ENCODE results near the gene COL28A1. TPM values are rescaled to one million over a fixed set of nuclear protein-coding genes. Genes with fewer than 3 reads are reported as not detected.

COL28A1 gene
- not detected for total RNA-seq

- H3K9me3 Mint-ChIP-seq = no peaks in the 10 kb centered on the region
- intact Hi-C loops (cut with micrococcal nuclease) = loop anchor here (10.0 kb wide), 1 partner anchor 111 kb away; no protein-coding TSS in a partner anchor
- ATAC-seq = no peak
- peaks cover 6% of the 10 kb centered on the region for H3K27me3 Mint-ChIP-seq
- H3K4me3 Mint-ChIP-seq = no peak within 1 kb of the TSS
- no peaks in the 10 kb centered on the region for H3K36me3 Mint-ChIP-seq (ENCODE audit: low read depth)
- no peak within 1 kb of the TSS for H3K27ac Mint-ChIP-seq
- POLR2A ChIA-PET = interaction anchor here (0.7 kb wide), 1 partner anchor 25 kb away, joined by 3 read pairs; no protein-coding TSS in a partner anchor
- no peak for TF ChIP-seq CTCF (IDR thresholded peaks at IDR 0.05)
- DNase-seq = no peak
- no peaks in the 10 kb centered on the region for H3K4me1 Mint-ChIP-seq (ENCODE audit: low read depth)
- CTCF ChIA-PET = no interaction called here
Observed at GRCh38 chr7:7535691-7536090, at the start of gene COL28A1. Gene COL28A1, minus strand, starts transcription at chr7:7535873. Its CDS starts 2,998 bp downstream, at chr7:7532875.

GRCh38 chr7:7584653-7585052 is 49.0 kb upstream of the COL28A1 start:
- H3K9me3 Mint-ChIP-seq = no peaks in the 10 kb centered on the region
- H3K27ac Mint-ChIP-seq = no peak overlapping the region
- peaks cover 7% of the 10 kb centered on the region for H3K4me1 Mint-ChIP-seq (ENCODE audit: low read depth)
- no peaks in the 10 kb centered on the region for H3K27me3 Mint-ChIP-seq
- no peak for TF ChIP-seq CTCF (IDR thresholded peaks at IDR 0.05)
- ATAC-seq = no peak
- DNase-seq = no peak
- intact Hi-C loops (cut with micrococcal nuclease) = no loop called here
- CTCF ChIA-PET = no interaction called here
- POLR2A ChIA-PET = interaction anchor here (1.1 kb wide), 1 partner anchor 20 kb away, joined by 3 read pairs; no protein-coding TSS in a partner anchor
- no peak overlapping the region for H3K4me3 Mint-ChIP-seq
- H3K36me3 Mint-ChIP-seq (ENCODE audit: low read depth) = peaks cover 23% of the 10 kb centered on the region

- no peak for TF ChIP-seq CTCF (IDR thresholded peaks at IDR 0.05)
- no peak overlapping the region for H3K27ac Mint-ChIP-seq
- H3K4me1 Mint-ChIP-seq (ENCODE audit: low read depth) = peaks cover 6% of the 10 kb centered on the region
- ATAC-seq (no peak), DNase-seq (no peak)
- intact Hi-C loops (cut with micrococcal nuclease) = no loop called here
- H3K27me3 Mint-ChIP-seq = no peaks in the 10 kb centered on the region
- no peak overlapping the region for H3K4me3 Mint-ChIP-seq
- H3K36me3 Mint-ChIP-seq (ENCODE audit: low read depth) = peaks cover 26% of the 10 kb centered on the region
- CTCF ChIA-PET = interaction anchor here (1.1 kb wide), 1 partner anchor 11 kb away, joined by 3 read pairs; no protein-coding TSS in a partner anchor
- POLR2A ChIA-PET = no interaction called here
- no peaks in the 10 kb centered on the region for H3K9me3 Mint-ChIP-seq
Observed at GRCh38 chr7:7583731-7584130, 48.1 kb upstream of the COL28A1 start.

GRCh38 chr7:7582596-7582995 is 46.9 kb upstream of the COL28A1 start:
- TF ChIP-seq CTCF (IDR thresholded peaks at IDR 0.05) = no peak
- Mint-ChIP-seq H3K27ac (no peak overlapping the region), H3K9me3 (no peaks in the 10 kb centered on the region), H3K4me3 (no peak overlapping the region), H3K4me1 (ENCODE audit: low read depth) (peaks cover 3% of the 10 kb centered on the region), H3K36me3 (ENCODE audit: low read depth) (peaks cover 19% of the 10 kb centered on the region), H3K27me3 (no peaks in the 10 kb centered on the region)
- CTCF ChIA-PET = interaction anchor here (1.1 kb wide), 1 partner anchor 12 kb away, joined by 3 read pairs; no protein-coding TSS in a partner anchor
- POLR2A ChIA-PET = no interaction called here
- no peak for ATAC-seq
- intact Hi-C loops (cut with micrococcal nuclease) = no loop called here
- DNase-seq = no peak

GRCh38 chr7:7581531-7582179 is 46.0 kb upstream of the COL28A1 start:
- POLR2A ChIA-PET = no interaction called here
- H3K4me3 Mint-ChIP-seq = no peak overlapping the region
- peaks cover 19% of the 10 kb centered on the region for H3K36me3 Mint-ChIP-seq (ENCODE audit: low read depth)
- no peaks in the 10 kb centered on the region for H3K27me3 Mint-ChIP-seq
- ATAC-seq = no peak
- H3K9me3 Mint-ChIP-seq = no peaks in the 10 kb centered on the region
- CTCF ChIA-PET = no interaction called here
- intact Hi-C loops (cut with micrococcal nuclease) = no loop called here
- no peak for DNase-seq
- no peak overlapping the region for H3K27ac Mint-ChIP-seq
- no peak for TF ChIP-seq CTCF (IDR thresholded peaks at IDR 0.05)
- H3K4me1 Mint-ChIP-seq (ENCODE audit: low read depth) = peaks cover 3% of the 10 kb centered on the region

All from activated CD8-positive, alpha-beta T cell treated with anti-CD3 and anti-CD28 coated beads for 36 hours (primary cell).